ENCODE data around the gene ZNF506.
"Not testable (repeated sequence)": the region's sequence is repeated elsewhere in the genome, so short reads cannot be mapped to it uniquely, and the experiment has no call there.

ZNF506 gene

GRCh38 chr19:19817357-19817756, 4.2 kb downstream of the ZNF506 start:
- H3K79me2 ChIP-seq (ENCODE audit: insufficient read depth, low read length): peaks cover 55% of the 10 kb centered on the region
- no peaks in the 10 kb centered on the region for H3K36me3 ChIP-seq (ENCODE audit: insufficient read depth, low read length)

DNA sequence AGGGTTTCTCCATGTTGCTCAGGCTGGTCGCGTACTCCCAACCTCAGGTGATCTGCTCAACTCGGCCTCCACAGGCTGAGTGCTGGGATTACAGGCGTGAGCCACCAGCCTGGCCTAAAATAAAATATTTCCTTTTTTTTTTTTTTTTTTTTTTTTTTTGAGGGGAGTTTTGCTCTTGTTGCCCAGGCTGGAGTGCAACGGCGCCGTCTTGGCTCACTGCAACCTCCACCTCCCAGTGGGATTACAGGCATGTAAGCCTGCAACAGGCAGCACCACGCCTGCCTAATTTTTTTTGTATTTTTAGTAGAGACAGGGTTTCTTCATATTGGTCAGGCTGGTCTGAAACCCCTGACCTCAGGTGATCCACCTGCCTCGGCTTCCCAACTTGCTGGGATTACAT, 4.9 kb downstream of the ZNF506 start:
- H3F3A ChIP-seq (ENCODE audit: low read depth): no peaks in the 10 kb centered on the region
- H3K4me2 ChIP-seq (ENCODE audit: low read depth, low read length, poor library complexity, severe bottlenecking): no peak overlapping the region
- no peaks in the 10 kb centered on the region for H3K9me2 ChIP-seq (replicated peaks; ENCODE audit: low read depth, low read length)
- no peak overlapping the region for H3K4me3 ChIP-seq (ENCODE audit: low read length, poor library complexity, severe bottlenecking)
- no peaks in the 10 kb centered on the region for H3K9me3 ChIP-seq (ENCODE audit: insufficient read depth, low read depth, low read length)
- peaks cover 58% of the 10 kb centered on the region for H3K79me2 ChIP-seq (ENCODE audit: insufficient read depth, low read length)
- no peaks in the 10 kb centered on the region for H3K27me3 ChIP-seq (ENCODE audit: insufficient read depth, low read length, poor library complexity, severe bottlenecking)
- H3K9ac ChIP-seq (ENCODE audit: low read depth, low read length, poor library complexity, severe bottlenecking): no peak overlapping the region
- TF ChIP-seq, protein P1, sequence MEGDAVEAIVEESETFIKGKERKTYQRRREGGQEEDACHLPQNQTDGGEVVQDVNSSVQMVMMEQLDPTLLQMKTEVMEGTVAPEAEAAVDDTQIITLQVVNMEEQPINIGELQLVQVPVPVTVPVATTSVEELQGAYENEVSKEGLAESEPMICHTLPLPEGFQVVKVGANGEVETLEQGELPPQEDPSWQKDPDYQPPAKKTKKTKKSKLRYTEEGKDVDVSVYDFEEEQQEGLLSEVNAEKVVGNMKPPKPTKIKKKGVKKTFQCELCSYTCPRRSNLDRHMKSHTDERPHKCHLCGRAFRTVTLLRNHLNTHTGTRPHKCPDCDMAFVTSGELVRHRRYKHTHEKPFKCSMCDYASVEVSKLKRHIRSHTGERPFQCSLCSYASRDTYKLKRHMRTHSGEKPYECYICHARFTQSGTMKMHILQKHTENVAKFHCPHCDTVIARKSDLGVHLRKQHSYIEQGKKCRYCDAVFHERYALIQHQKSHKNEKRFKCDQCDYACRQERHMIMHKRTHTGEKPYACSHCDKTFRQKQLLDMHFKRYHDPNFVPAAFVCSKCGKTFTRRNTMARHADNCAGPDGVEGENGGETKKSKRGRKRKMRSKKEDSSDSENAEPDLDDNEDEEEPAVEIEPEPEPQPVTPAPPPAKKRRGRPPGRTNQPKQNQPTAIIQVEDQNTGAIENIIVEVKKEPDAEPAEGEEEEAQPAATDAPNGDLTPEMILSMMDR (conservative IDR thresholded peaks at IDR 0.05; ENCODE audit: low read length): no peak
- TF ChIP-seq EZH2phosphoT487 (IDR thresholded peaks at IDR 0.05; ENCODE audit: borderline replicate concordance): no peak
- peaks cover 11% of the 10 kb centered on the region for H4K20me1 ChIP-seq (ENCODE audit: insufficient read depth, low read length, poor library complexity, severe bottlenecking)
- H2AFZ ChIP-seq (ENCODE audit: low read length): no peak overlapping the region
- H3K4me1 ChIP-seq (ENCODE audit: insufficient read depth, low read length, poor library complexity, severe bottlenecking): no peaks in the 10 kb centered on the region
- no peaks in the 10 kb centered on the region for H3K36me3 ChIP-seq (ENCODE audit: insufficient read depth, low read length)

More at GRCh38 chr19:19817357-19817756, 4.2 kb downstream of the ZNF506 start:
- no peaks in the 10 kb centered on the region for H3K9me2 ChIP-seq (replicated peaks; ENCODE audit: low read depth, low read length)
- TF ChIP-seq, protein P1 (conservative IDR thresholded peaks at IDR 0.05; ENCODE audit: low read length): no peak
- no peak for TF ChIP-seq EZH2phosphoT487 (IDR thresholded peaks at IDR 0.05; ENCODE audit: borderline replicate concordance)
- no peaks in the 10 kb centered on the region for H3K27me3 ChIP-seq (ENCODE audit: insufficient read depth, low read length, poor library complexity, severe bottlenecking)
- no peaks in the 10 kb centered on the region for H3K4me1 ChIP-seq (ENCODE audit: insufficient read depth, low read length, poor library complexity, severe bottlenecking)
- H3K9me3 ChIP-seq (ENCODE audit: insufficient read depth, low read depth, low read length): no peaks in the 10 kb centered on the region
- H4K20me1 ChIP-seq (ENCODE audit: insufficient read depth, low read length, poor library complexity, severe bottlenecking): peaks cover 11% of the 10 kb centered on the region
- H3K4me2 ChIP-seq (ENCODE audit: low read depth, low read length, poor library complexity, severe bottlenecking): no peak overlapping the region
- H3K9ac ChIP-seq (ENCODE audit: low read depth, low read length, poor library complexity, severe bottlenecking): no peak overlapping the region
- H3F3A ChIP-seq (ENCODE audit: low read depth): no peaks in the 10 kb centered on the region
- no peak overlapping the region for H2AFZ ChIP-seq (ENCODE audit: low read length)
- no peak overlapping the region for H3K4me3 ChIP-seq (ENCODE audit: low read length, poor library complexity, severe bottlenecking)

- not testable (repeated sequence) for H2AFZ ChIP-seq (ENCODE audit: low read length); H3K9me3 ChIP-seq (ENCODE audit: insufficient read depth, low read depth, low read length); H3K4me1 ChIP-seq (ENCODE audit: insufficient read depth, low read length, poor library complexity, severe bottlenecking); H3K4me2 ChIP-seq (ENCODE audit: low read depth, low read length, poor library complexity, severe bottlenecking); H3F3A ChIP-seq (ENCODE audit: low read depth); H3K4me3 ChIP-seq (ENCODE audit: low read length, poor library complexity, severe bottlenecking); H4K20me1 ChIP-seq (ENCODE audit: insufficient read depth, low read length, poor library complexity, severe bottlenecking); H3K9me2 ChIP-seq (replicated peaks; ENCODE audit: low read depth, low read length); H3K9ac ChIP-seq (ENCODE audit: low read depth, low read length, poor library complexity, severe bottlenecking); H3K36me3 ChIP-seq (ENCODE audit: insufficient read depth, low read length); H3K27me3 ChIP-seq (ENCODE audit: insufficient read depth, low read length, poor library complexity, severe bottlenecking)
- peaks cover 51% of the 10 kb centered on the region; the same call in 1 of the 2 replicates for H3K79me2 ChIP-seq (ENCODE audit: insufficient read depth, low read length)
Observed at GRCh38 chr19:19811999-19812398, 9.6 kb downstream of the ZNF506 start.

DNA sequence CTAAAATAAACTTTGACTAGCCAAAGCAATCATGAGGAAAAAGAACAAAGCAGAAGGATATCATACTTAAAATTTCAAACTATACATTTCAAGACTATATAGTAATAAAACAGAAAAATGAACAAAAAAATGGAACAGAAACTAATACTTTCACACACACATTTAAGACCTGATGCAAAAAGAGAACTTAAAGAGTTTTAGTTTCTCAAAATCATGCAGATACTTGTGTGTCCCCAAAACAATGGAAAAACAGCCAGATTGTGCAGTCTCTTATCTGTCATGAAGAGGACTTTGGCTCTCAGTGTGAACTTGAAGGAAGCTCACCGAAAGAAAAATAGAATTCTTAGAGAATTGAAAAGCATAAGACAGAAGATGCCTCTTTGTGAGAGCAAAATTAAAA, 16.1 kb downstream of the ZNF506 start:
- TF ChIP-seq, protein P1 (conservative IDR thresholded peaks at IDR 0.05; ENCODE audit: low read length): no peak
- no peak for TF ChIP-seq EZH2phosphoT487 (IDR thresholded peaks at IDR 0.05; ENCODE audit: borderline replicate concordance)
- Histone ChIP-seq H3K4me1 (ENCODE audit: insufficient read depth, low read length, poor library complexity, severe bottlenecking) (no peaks in the 10 kb centered on the region), H3K9ac (ENCODE audit: low read depth, low read length, poor library complexity, severe bottlenecking) (no peak overlapping the region), H3K9me3 (ENCODE audit: insufficient read depth, low read depth, low read length) (peaks cover 5% of the 10 kb centered on the region; the same call in 1 of the 2 replicates), H3K9me2 (replicated peaks; ENCODE audit: low read depth, low read length) (no peaks in the 10 kb centered on the region), H3K79me2 (ENCODE audit: insufficient read depth, low read length) (peaks cover 27% of the 10 kb centered on the region; the same call in 1 of the 2 replicates), H3K4me3 (ENCODE audit: low read length, poor library complexity, severe bottlenecking) (no peak overlapping the region), H3K27me3 (ENCODE audit: insufficient read depth, low read length, poor library complexity, severe bottlenecking) (no peaks in the 10 kb centered on the region), H3K36me3 (ENCODE audit: insufficient read depth, low read length) (peaks cover 13% of the 10 kb centered on the region; the same call in 1 of the 2 replicates), H3K4me2 (ENCODE audit: low read depth, low read length, poor library complexity, severe bottlenecking) (no peak overlapping the region), H4K20me1 (ENCODE audit: insufficient read depth, low read length, poor library complexity, severe bottlenecking) (peaks cover 1% of the 10 kb centered on the region), H2AFZ (ENCODE audit: low read length) (no peak overlapping the region), H3F3A (ENCODE audit: low read depth) (no peaks in the 10 kb centered on the region)
